ENCODE results near the gene IQCH. TPM values are rescaled to one million over a fixed set of nuclear protein-coding genes. Genes with fewer than 3 reads are reported as not detected.
"Not testable (repeated sequence)": the region's sequence is repeated elsewhere in the genome, so short reads cannot be mapped to it uniquely, and the experiment has no call there.

The IQCH gene
- total and polyA plus RNA-seq, 5 experiments from 2014 or later: 0.20 to 0.96 (median 0.33) TPM; not detected in 1

- peaks cover 9 to 15% (median 12%) of the 10 kb centered on the region in 4 donors for H3K4me1 Mint-ChIP-seq
- POLR2A ChIA-PET: no interaction called here
- no peak overlapping the region for H3K27ac Mint-ChIP-seq
- DNase-seq (no peak), ATAC-seq (no peak)
- H3K4me3 Mint-ChIP-seq: no peak overlapping the region
- no peaks in the 10 kb centered on the region for H3K9me3 Mint-ChIP-seq
- H3K36me3 Mint-ChIP-seq: peaks cover 6 to 69% (median 41%) of the 10 kb centered on the region in 3 donors
- H3K27me3 Mint-ChIP-seq: no peaks in the 10 kb centered on the region
Measured at GRCh38 chr15:67227846-67228245, 26.7 kb upstream of the IQCH start.

- no peaks in the 10 kb centered on the region for H3K27me3 Mint-ChIP-seq
- DNase-seq: no peak
- H3K4me3 Mint-ChIP-seq: peak overlapping the region in 1 of 10 donors; percentile 20
- H3K36me3 Mint-ChIP-seq: peaks cover 9 to 74% (median 46%) of the 10 kb centered on the region in 3 donors
- peaks cover 9 to 15% (median 12%) of the 10 kb centered on the region in 4 donors for H3K4me1 Mint-ChIP-seq
- no peaks in the 10 kb centered on the region for H3K9me3 Mint-ChIP-seq
- peak overlapping the region in 1 of 10 donors; percentile 12 for H3K27ac Mint-ChIP-seq
- no peak for ATAC-seq
- POLR2A ChIA-PET: no interaction called here
Measured at GRCh38 chr15:67228286-67228685, 26.3 kb upstream of the IQCH start.

DNA sequence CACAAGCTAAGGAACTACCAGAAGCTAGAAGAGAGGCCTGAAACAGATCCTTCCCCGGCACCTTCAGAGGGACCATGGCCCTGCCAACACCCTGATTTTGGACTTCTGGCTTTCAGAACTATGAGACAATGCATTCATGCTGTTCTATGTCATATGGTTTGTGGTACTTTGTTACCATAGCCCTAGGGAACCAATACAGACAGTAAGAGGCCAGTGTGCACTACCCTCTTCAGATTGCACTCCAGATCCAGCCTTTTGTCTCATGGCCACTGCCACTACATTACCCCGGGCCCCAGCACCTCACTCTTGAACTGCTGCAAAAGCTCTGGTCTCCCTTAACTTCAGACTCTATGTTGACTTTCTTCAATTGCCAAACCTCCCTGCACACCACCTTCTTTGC is 24.1 kb upstream of the IQCH start:
- H3K4me1 Mint-ChIP-seq: peaks cover 9 to 15% (median 12%) of the 10 kb centered on the region in 4 donors
- peaks cover 17 to 89% (median 56%) of the 10 kb centered on the region in 3 donors for H3K36me3 Mint-ChIP-seq
- no peak for DNase-seq
- H3K9me3 Mint-ChIP-seq: no peaks in the 10 kb centered on the region
- H3K27me3 Mint-ChIP-seq: no peaks in the 10 kb centered on the region
- ATAC-seq: no peak
- POLR2A ChIA-PET: no interaction called here
- no peak overlapping the region for H3K4me3 Mint-ChIP-seq
- H3K27ac Mint-ChIP-seq: peak overlapping the region in 1 of 10 donors; percentile 31

- Mint-ChIP-seq H3K4me3 (no peak overlapping the region), H3K27ac (no peak overlapping the region), H3K27me3 (no peaks in the 10 kb centered on the region), H3K4me1 (peaks cover 10 to 24% (median 16%) of the 10 kb centered on the region in 4 donors), H3K36me3 (peaks cover 17 to 84% (median 53%) of the 10 kb centered on the region in 3 donors), H3K9me3 (no peaks in the 10 kb centered on the region)
- DNase-seq (no peak), ATAC-seq (no peak)
- POLR2A ChIA-PET: no interaction called here
Measured at GRCh38 chr15:67232591-67232990, 22.0 kb upstream of the IQCH start.

GRCh38 chr15:67240235-67241131 is 14.1 kb upstream of the IQCH start:
- H3K27ac Mint-ChIP-seq: peak overlapping the region in 9 of 10 donors; percentile 2 to 61 (median 19)
- H3K27me3 Mint-ChIP-seq: no peaks in the 10 kb centered on the region
- peak overlapping the region in 3 of 10 donors; percentile 3 to 29 (median 12) for H3K4me3 Mint-ChIP-seq
- H3K36me3 Mint-ChIP-seq: peaks cover 0 to 30% (median 16%) of the 10 kb centered on the region in 3 donors
- H3K9me3 Mint-ChIP-seq: no peaks in the 10 kb centered on the region
- ATAC-seq (peak in 1 of 2 donors; percentile 52), DNase-seq (peak in 3 of 10 donors; percentile 1 to 7 (median 7))
- POLR2A ChIA-PET: no interaction called here
- peaks cover 30 to 57% (median 50%) of the 10 kb centered on the region in 4 donors for H3K4me1 Mint-ChIP-seq

DNA sequence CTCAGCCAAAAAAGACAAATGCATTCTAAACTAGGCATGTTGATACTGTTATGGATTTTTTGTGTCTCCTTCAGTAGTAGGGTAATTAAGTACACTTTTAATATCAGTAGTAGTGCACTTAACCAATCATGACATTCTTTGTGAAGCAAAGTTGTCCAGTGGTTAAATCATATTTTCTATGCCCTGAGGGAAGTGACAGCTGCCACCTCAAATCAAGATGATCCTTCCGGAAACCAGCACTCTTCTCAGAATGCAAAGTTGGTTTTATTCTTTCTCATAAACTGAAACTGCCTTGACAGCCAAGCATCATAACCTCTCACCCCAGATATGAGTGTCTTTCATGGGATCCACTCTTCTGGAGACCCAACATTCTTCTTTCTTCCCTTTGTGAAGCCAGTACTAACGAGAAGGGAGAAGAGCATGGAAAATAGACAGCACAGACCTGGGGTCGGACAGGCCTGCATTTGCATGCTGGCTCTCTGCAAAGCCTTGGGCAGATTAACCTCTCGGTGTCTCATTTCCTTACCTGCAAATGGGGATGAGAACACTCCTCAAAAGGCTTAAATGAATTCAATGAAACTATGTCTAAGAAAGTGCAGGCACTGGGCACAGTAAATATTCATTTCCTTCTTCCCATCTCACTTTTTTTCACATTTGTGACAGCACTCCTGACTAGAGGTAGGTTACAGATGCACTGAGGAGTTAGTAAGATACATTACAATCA is 13.3 kb upstream of the IQCH start:
- H3K9me3 Mint-ChIP-seq: no peaks in the 10 kb centered on the region
- peaks cover 0 to 30% (median 16%) of the 10 kb centered on the region in 3 donors for H3K36me3 Mint-ChIP-seq
- H3K27me3 Mint-ChIP-seq: no peaks in the 10 kb centered on the region
- peak overlapping the region in 4 of 10 donors; percentile 2 to 52 (median 16) for H3K4me3 Mint-ChIP-seq
- POLR2A ChIA-PET: no interaction called here
- DNase-seq: no peak
- no peak for ATAC-seq
- H3K4me1 Mint-ChIP-seq: peaks cover 29 to 62% (median 53%) of the 10 kb centered on the region in 4 donors
- peak overlapping the region in 7 of 10 donors; percentile 8 to 61 (median 37) for H3K27ac Mint-ChIP-seq

DNA sequence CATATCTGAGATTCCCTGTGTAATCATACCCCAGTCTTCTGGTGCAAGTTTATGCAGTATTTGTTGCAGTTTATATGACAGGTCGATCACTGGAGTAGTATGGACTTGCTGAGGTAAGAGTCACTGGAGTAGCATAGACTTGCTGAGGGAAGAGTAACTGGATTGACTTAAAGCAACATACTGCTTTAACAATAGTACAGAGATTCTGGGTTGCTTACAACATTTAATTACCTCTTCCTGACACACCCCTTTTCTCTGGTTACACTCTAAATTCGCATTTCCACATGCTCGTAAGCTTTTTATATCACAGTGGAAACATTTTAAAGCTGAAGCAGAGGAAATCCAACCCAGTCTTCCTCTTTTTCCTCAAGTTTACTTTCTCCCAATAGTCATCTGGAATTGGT is 11.9 kb upstream of the IQCH start:
- peaks cover 30 to 56% (median 49%) of the 10 kb centered on the region in 4 donors for H3K4me1 Mint-ChIP-seq
- DNase-seq (no peak), ATAC-seq (no peak)
- H3K9me3 Mint-ChIP-seq: peaks cover 0 to 6% (median 2%) of the 10 kb centered on the region in 9 donors
- peaks cover 4 to 42% (median 30%) of the 10 kb centered on the region in 3 donors for H3K36me3 Mint-ChIP-seq
- POLR2A ChIA-PET: no interaction called here
- H3K27ac Mint-ChIP-seq: peak overlapping the region in 2 of 10 donors; percentile 20 to 41
- no peaks in the 10 kb centered on the region for H3K27me3 Mint-ChIP-seq
- peak overlapping the region in 3 of 10 donors; percentile 36 to 40 (median 36) for H3K4me3 Mint-ChIP-seq

- Mint-ChIP-seq H3K36me3 (peaks cover 4 to 45% (median 33%) of the 10 kb centered on the region in 3 donors), H3K27me3 (no peaks in the 10 kb centered on the region), H3K9me3 (peaks cover 0 to 6% (median 2%) of the 10 kb centered on the region in 9 donors), H3K27ac (no peak overlapping the region), H3K4me3 (no peak overlapping the region), H3K4me1 (peaks cover 32 to 61% (median 54%) of the 10 kb centered on the region in 4 donors)
- ATAC-seq (no peak), DNase-seq (no peak)
- POLR2A ChIA-PET: no interaction called here
Measured at GRCh38 chr15:67244971-67245478, 9.6 kb upstream of the IQCH start.

DNA sequence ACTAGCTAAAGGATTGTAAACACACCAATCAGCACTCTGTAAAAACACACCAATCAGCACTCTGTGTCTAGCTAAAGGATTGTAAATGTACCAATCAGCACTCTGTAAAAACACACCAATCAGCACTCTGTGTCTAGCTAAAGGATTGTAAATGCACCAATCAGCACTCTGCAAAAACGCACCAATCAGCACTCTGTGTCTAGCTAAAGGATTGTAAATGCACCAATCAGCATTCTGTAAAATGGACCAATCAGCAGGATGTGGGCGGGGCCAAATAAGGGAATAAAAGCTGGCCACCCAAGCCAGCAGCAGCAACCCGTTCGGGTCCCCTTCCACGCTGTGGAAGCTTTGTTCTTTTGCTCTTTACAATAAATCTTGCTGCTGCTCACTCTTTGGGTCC is 8.0 kb upstream of the IQCH start:
- DNase-seq: peak in 1 of 10 donors; percentile 9
- not testable (repeated sequence) for ATAC-seq, H3K27ac Mint-ChIP-seq, H3K4me3 Mint-ChIP-seq, H3K9me3 Mint-ChIP-seq, H3K27me3 Mint-ChIP-seq
- POLR2A ChIA-PET: interaction anchor here (0.6 kb wide), 1 partner anchor 823 kb away, joined by 5 read pairs; no protein-coding TSS in a partner anchor
- Mint-ChIP-seq H3K36me3 (peaks cover 4 to 39% (median 33%) of the 10 kb centered on the region in 3 donors), H3K4me1 (peaks cover 24 to 55% (median 43%) of the 10 kb centered on the region in 4 donors)

DNA sequence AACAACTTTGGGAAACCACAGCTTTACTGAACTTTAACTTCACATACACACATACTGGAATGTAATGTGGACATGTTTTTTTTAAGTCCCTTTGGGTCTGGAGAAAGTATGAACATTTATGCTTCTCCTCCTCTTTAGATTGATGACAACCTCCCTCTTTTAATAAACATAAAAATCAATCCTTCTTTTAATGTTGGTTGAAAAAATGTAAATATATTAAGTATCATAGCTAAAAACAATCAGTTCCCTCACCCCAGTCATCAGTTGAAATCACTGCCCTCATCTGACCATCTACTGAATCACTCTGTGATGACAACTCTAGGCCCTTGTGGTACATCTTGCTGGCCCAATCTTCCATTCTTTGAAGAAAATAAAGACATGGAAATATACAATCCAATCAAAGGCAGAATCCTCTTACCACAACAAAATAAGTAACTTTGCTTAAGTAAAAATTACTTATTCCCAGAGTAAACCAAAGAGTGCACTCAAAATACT is 6.5 kb upstream of the IQCH start:
- Mint-ChIP-seq H3K27ac (no peak overlapping the region), H3K4me3 (no peak overlapping the region), H3K4me1 (peaks cover 17 to 55% (median 46%) of the 10 kb centered on the region in 4 donors), H3K36me3 (peaks cover 4 to 35% (median 29%) of the 10 kb centered on the region in 3 donors), H3K9me3 (peaks cover 0 to 6% (median 2%) of the 10 kb centered on the region in 9 donors), H3K27me3 (no peaks in the 10 kb centered on the region)
- ATAC-seq: no peak
- no peak for DNase-seq
- POLR2A ChIA-PET: no interaction called here

DNA sequence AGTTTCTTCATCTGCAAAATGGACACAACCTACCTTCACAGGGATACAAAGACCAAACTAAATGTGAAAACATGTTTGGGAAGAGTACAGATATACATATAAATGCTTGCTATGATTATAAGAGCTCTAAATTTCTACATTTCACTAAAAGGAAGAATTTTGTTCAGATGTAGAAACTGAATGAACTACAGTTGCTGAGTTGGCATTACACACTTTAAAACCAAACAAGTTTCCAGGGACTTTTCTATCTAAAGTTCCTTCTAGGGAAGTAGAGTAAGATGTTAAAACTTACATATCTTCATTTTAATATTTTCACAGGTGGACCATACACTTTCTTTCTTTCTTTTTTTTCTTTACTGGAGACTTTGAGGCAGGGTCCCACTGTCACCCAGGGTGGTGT is 4.8 kb upstream of the IQCH start:
- H3K36me3 Mint-ChIP-seq: peaks cover 4 to 31% (median 29%) of the 10 kb centered on the region in 3 donors
- peaks cover 20 to 58% (median 53%) of the 10 kb centered on the region in 4 donors for H3K4me1 Mint-ChIP-seq
- peak overlapping the region in 3 of 10 donors; percentile 35 to 70 (median 42) for H3K27ac Mint-ChIP-seq
- H3K9me3 Mint-ChIP-seq: peaks cover 0 to 6% (median 2%) of the 10 kb centered on the region in 9 donors
- no peak overlapping the region for H3K4me3 Mint-ChIP-seq
- H3K27me3 Mint-ChIP-seq: no peaks in the 10 kb centered on the region
- DNase-seq (no peak), ATAC-seq (no peak)
- POLR2A ChIA-PET: no interaction called here

GRCh38 chr15:67251318-67251717 is 3.3 kb upstream of the IQCH start:
- Mint-ChIP-seq H3K9me3 (peaks cover 0 to 6% (median 2%) of the 10 kb centered on the region in 9 donors), H3K27me3 (no peaks in the 10 kb centered on the region), H3K4me1 (peaks cover 23 to 55% (median 51%) of the 10 kb centered on the region in 4 donors), H3K4me3 (no peak overlapping the region), H3K36me3 (peaks cover 4 to 18% (median 16%) of the 10 kb centered on the region in 3 donors), H3K27ac (no peak overlapping the region)
- POLR2A ChIA-PET: no interaction called here
- no peak for ATAC-seq
- no peak for DNase-seq

Measured in naive thymus-derived CD8-positive, alpha-beta T cell (primary cell).